ENCODE measurements around the gene RTN4.

RTN4 gene

GRCh38 chr2:55029098-55029497, 21.2 kb downstream of the RTN4 start:
- no peak for DNase-seq (ENCODE audit: low spot score)
- in situ Hi-C loops (cut with MboI; ENCODE audit: low pct_unique_long_range_greater_than_20kb, low sequenced_read_pairs, unreplicated experiment), result no loop called here
- no peak for TF ChIP-seq CTCF (IDR thresholded peaks at IDR 0.05; ENCODE audit: extremely low read depth, insufficient read depth, missing control alignments)

- in situ Hi-C loops (cut with MboI; ENCODE audit: low pct_unique_long_range_greater_than_20kb, low sequenced_read_pairs, unreplicated experiment), result no loop called here
- no peak for DNase-seq (ENCODE audit: low spot score)
- no peak for TF ChIP-seq CTCF (IDR thresholded peaks at IDR 0.05; ENCODE audit: extremely low read depth, insufficient read depth, missing control alignments)
Observed at GRCh38 chr2:55027226-55027625, 23.0 kb downstream of the RTN4 start.

GRCh38 chr2:55026202-55026601, 24.0 kb downstream of the RTN4 start:
- no peak for TF ChIP-seq CTCF (IDR thresholded peaks at IDR 0.05; ENCODE audit: extremely low read depth, insufficient read depth, missing control alignments)
- no peak for DNase-seq (ENCODE audit: low spot score)
- in situ Hi-C loops (cut with MboI; ENCODE audit: low pct_unique_long_range_greater_than_20kb, low sequenced_read_pairs, unreplicated experiment), result no loop called here

GRCh38 chr2:55025627-55026026, 24.6 kb downstream of the RTN4 start:
- in situ Hi-C loops (cut with MboI; ENCODE audit: low pct_unique_long_range_greater_than_20kb, low sequenced_read_pairs, unreplicated experiment), result no loop called here
- TF ChIP-seq CTCF (IDR thresholded peaks at IDR 0.05; ENCODE audit: extremely low read depth, insufficient read depth, missing control alignments), result no peak
- no peak for DNase-seq (ENCODE audit: low spot score)

GRCh38 chr2:55025082-55025481, 25.2 kb downstream of the RTN4 start:
- TF ChIP-seq CTCF (IDR thresholded peaks at IDR 0.05; ENCODE audit: extremely low read depth, insufficient read depth, missing control alignments), result no peak
- no peak for DNase-seq (ENCODE audit: low spot score)
- in situ Hi-C loops (cut with MboI; ENCODE audit: low pct_unique_long_range_greater_than_20kb, low sequenced_read_pairs, unreplicated experiment), result no loop called here

GRCh38 chr2:55022476-55022875, 27.8 kb downstream of the RTN4 start:
- no peak for DNase-seq (ENCODE audit: low spot score)
- in situ Hi-C loops (cut with MboI; ENCODE audit: low pct_unique_long_range_greater_than_20kb, low sequenced_read_pairs, unreplicated experiment), result no loop called here

More at GRCh38 chr2:55022476-55022875, 27.8 kb downstream of the RTN4 start:
- TF ChIP-seq CTCF (IDR thresholded peaks at IDR 0.05; ENCODE audit: extremely low read depth, insufficient read depth, missing control alignments), result no peak

Data from GM13977 (cell line).